Keratinocyte (primary cell): ENCODE results near the gene ZNF516.
A peak's percentile ranks its signal among the peaks of the same experiment; 100 is the strongest.

ENCODE experiments used
- CTCF ChIP-seq, 3 experiments: IDR thresholded peaks in 1 of 3; conservative IDR thresholded peaks in 1 of 3; optimal IDR thresholded peaks in 1 of 3; 2 replicates in 2 of 3; 3 replicates in 1 of 3; pipeline versions ENCODE3 to v1.5.1; 2011; ENCODE audit warnings: low read length in 3 of 3, mild to moderate bottlenecking in 3 of 3, moderate library complexity in 2 of 3, control low read depth in 1 of 3, inconsistent platforms in 1 of 3; ENCODE audit not compliant: insufficient read depth in 2 of 3; ENCODE audit errors: extremely low read depth in 1 of 3
- EZH2 ChIP-seq: IDR thresholded peaks from one replicate; pipeline ENCODE4 v1.6.1; 2012; ENCODE audit warnings: inconsistent platforms, mild to moderate bottlenecking, low read length, moderate library complexity

- TF ChIP-seq CTCF (optimal IDR thresholded peaks at IDR 0.05 in 1 of 3, IDR thresholded peaks at IDR 0.05 in 1 of 3, conservative IDR thresholded peaks at IDR 0.05 in 1 of 3; ENCODE audit: extremely low read depth in 1 of 3, insufficient read depth in 2 of 3, low read length in 3 of 3) (peak in 2 of 3 experiments; percentile 8 to 14), EZH2 (no peak)
Measured at GRCh38 chr18:76435316-76435989, 59.6 kb downstream of the ZNF516 start.
